ENCODE results near the gene NUDT8.

NUDT8 gene

GRCh38 chr11:67664213-67664585 is 34.5 kb upstream of the NUDT8 start:
- no peak overlapping the region for H2AFZ ChIP-seq (ENCODE audit: low read length)
- H3K27me3 ChIP-seq (ENCODE audit: insufficient read depth, low read length, poor library complexity, severe bottlenecking): no peaks in the 10 kb centered on the region
- H3K9me3 ChIP-seq (ENCODE audit: insufficient read depth, low read depth, low read length): no peaks in the 10 kb centered on the region
- TF ChIP-seq, protein P1, sequence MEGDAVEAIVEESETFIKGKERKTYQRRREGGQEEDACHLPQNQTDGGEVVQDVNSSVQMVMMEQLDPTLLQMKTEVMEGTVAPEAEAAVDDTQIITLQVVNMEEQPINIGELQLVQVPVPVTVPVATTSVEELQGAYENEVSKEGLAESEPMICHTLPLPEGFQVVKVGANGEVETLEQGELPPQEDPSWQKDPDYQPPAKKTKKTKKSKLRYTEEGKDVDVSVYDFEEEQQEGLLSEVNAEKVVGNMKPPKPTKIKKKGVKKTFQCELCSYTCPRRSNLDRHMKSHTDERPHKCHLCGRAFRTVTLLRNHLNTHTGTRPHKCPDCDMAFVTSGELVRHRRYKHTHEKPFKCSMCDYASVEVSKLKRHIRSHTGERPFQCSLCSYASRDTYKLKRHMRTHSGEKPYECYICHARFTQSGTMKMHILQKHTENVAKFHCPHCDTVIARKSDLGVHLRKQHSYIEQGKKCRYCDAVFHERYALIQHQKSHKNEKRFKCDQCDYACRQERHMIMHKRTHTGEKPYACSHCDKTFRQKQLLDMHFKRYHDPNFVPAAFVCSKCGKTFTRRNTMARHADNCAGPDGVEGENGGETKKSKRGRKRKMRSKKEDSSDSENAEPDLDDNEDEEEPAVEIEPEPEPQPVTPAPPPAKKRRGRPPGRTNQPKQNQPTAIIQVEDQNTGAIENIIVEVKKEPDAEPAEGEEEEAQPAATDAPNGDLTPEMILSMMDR (conservative IDR thresholded peaks at IDR 0.05; ENCODE audit: low read length): no peak
- no peak for TF ChIP-seq EZH2phosphoT487 (IDR thresholded peaks at IDR 0.05; ENCODE audit: borderline replicate concordance)
- no peak overlapping the region for H3K4me2 ChIP-seq (ENCODE audit: low read depth, low read length, poor library complexity, severe bottlenecking)
- H3K9ac ChIP-seq (ENCODE audit: low read depth, low read length, poor library complexity, severe bottlenecking): no peak overlapping the region
- no peak overlapping the region for H3K4me3 ChIP-seq (ENCODE audit: low read length, poor library complexity, severe bottlenecking)
- H3K4me1 ChIP-seq (ENCODE audit: insufficient read depth, low read length, poor library complexity, severe bottlenecking): peaks cover 13% of the 10 kb centered on the region
- no peaks in the 10 kb centered on the region for H3K9me2 ChIP-seq (replicated peaks; ENCODE audit: low read depth, low read length)
- H3K36me3 ChIP-seq (ENCODE audit: insufficient read depth, low read length): no peaks in the 10 kb centered on the region
- no peaks in the 10 kb centered on the region for H3K79me2 ChIP-seq (ENCODE audit: insufficient read depth, low read length)
- H3F3A ChIP-seq (ENCODE audit: low read depth): no peaks in the 10 kb centered on the region
- H4K20me1 ChIP-seq (ENCODE audit: insufficient read depth, low read length, poor library complexity, severe bottlenecking): no peaks in the 10 kb centered on the region

GRCh38 chr11:67663532-67664212 is 33.9 kb upstream of the NUDT8 start:
- H2AFZ ChIP-seq (ENCODE audit: low read length): no peak overlapping the region
- H4K20me1 ChIP-seq (ENCODE audit: insufficient read depth, low read length, poor library complexity, severe bottlenecking): no peaks in the 10 kb centered on the region
- no peaks in the 10 kb centered on the region for H3F3A ChIP-seq (ENCODE audit: low read depth)
- peaks cover 18% of the 10 kb centered on the region for H3K4me1 ChIP-seq (ENCODE audit: insufficient read depth, low read length, poor library complexity, severe bottlenecking)
- H3K36me3 ChIP-seq (ENCODE audit: insufficient read depth, low read length): no peaks in the 10 kb centered on the region
- H3K9me2 ChIP-seq (replicated peaks; ENCODE audit: low read depth, low read length): no peaks in the 10 kb centered on the region
- H3K4me3 ChIP-seq (ENCODE audit: low read length, poor library complexity, severe bottlenecking): no peak overlapping the region
- no peaks in the 10 kb centered on the region for H3K27me3 ChIP-seq (ENCODE audit: insufficient read depth, low read length, poor library complexity, severe bottlenecking)
- TF ChIP-seq, protein P1 (conservative IDR thresholded peaks at IDR 0.05; ENCODE audit: low read length): no peak
- no peak for TF ChIP-seq EZH2phosphoT487 (IDR thresholded peaks at IDR 0.05; ENCODE audit: borderline replicate concordance)
- H3K4me2 ChIP-seq (ENCODE audit: low read depth, low read length, poor library complexity, severe bottlenecking): no peak overlapping the region
- H3K79me2 ChIP-seq (ENCODE audit: insufficient read depth, low read length): no peaks in the 10 kb centered on the region
- no peaks in the 10 kb centered on the region for H3K9me3 ChIP-seq (ENCODE audit: insufficient read depth, low read depth, low read length)
- H3K9ac ChIP-seq (ENCODE audit: low read depth, low read length, poor library complexity, severe bottlenecking): no peak overlapping the region

DNA sequence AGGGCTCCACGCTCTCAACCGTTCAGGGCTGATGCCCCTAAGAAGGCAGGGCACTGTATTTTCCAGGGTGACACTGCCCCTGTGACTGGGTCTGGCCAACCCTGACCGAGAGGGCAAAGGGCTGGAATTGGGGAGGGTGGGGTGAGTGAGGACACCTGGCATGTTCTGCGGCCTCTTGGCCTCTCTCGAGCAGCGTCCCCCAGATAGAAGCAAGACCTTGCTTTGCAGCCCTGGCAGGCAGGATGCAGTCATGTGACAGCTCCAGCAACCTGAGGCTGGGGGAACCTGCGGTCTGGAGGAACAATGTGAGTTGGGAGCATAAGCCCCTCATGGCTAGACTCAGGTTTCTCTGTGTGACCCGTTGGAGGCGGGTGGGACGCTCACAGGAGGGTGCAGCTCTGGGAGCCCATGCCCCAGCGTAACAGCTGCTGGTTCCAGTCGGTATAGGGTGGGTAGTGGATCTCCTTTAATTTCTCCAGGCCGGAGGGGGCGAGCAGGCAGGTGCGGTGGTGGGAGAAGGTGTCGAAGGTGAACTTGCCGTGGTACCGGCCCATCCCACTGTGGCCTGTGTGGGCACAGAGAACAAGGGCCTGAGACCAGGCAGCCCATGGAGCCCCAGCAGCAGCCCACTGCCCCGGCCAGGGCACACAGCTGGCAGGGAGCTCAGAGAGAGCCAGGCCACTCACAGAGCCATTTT is 33.2 kb upstream of the NUDT8 start:
- Histone ChIP-seq H4K20me1 (ENCODE audit: insufficient read depth, low read length, poor library complexity, severe bottlenecking) (no peaks in the 10 kb centered on the region), H3K27me3 (ENCODE audit: insufficient read depth, low read length, poor library complexity, severe bottlenecking) (no peaks in the 10 kb centered on the region), H3K9me2 (replicated peaks; ENCODE audit: low read depth, low read length) (no peaks in the 10 kb centered on the region), H3K9me3 (ENCODE audit: insufficient read depth, low read depth, low read length) (no peaks in the 10 kb centered on the region), H3F3A (ENCODE audit: low read depth) (no peaks in the 10 kb centered on the region), H3K4me1 (ENCODE audit: insufficient read depth, low read length, poor library complexity, severe bottlenecking) (peaks cover 17% of the 10 kb centered on the region), H3K9ac (ENCODE audit: low read depth, low read length, poor library complexity, severe bottlenecking) (no peak overlapping the region), H3K4me3 (ENCODE audit: low read length, poor library complexity, severe bottlenecking) (no peak overlapping the region), H2AFZ (ENCODE audit: low read length) (no peak overlapping the region), H3K4me2 (ENCODE audit: low read depth, low read length, poor library complexity, severe bottlenecking) (no peak overlapping the region), H3K36me3 (ENCODE audit: insufficient read depth, low read length) (no peaks in the 10 kb centered on the region), H3K79me2 (ENCODE audit: insufficient read depth, low read length) (no peaks in the 10 kb centered on the region)
- TF ChIP-seq EZH2phosphoT487 (IDR thresholded peaks at IDR 0.05; ENCODE audit: borderline replicate concordance): no peak
- TF ChIP-seq, protein P1 (conservative IDR thresholded peaks at IDR 0.05; ENCODE audit: low read length): no peak
